ENCODE measurements around the gene NR3C1.

DNA sequence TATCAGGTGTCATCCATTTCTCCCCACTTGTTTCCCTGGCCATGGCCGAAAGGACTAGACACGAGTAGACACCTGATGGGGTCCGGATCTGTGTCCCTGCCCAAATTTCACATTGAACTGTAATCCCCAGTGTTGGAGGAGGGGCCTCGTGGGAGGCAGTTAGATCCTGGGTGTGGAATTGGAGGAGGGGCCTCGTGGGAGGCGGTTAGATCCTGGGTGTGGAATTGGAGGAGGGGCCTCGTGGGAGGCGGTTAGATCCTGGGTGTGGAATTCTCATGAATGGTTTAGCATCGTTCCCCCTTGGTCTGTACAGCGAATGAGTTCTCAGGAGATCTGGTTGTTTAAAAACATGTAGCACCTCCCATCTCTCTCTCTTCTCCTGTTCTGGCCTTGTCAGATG, 165.8 kb downstream of the NR3C1 start:
- TF ChIP-seq POLR2AphosphoS5 (IDR thresholded peaks at IDR 0.05) (no peak), EP300 (conservative IDR thresholded peaks at IDR 0.05; ENCODE audit: poor library complexity, severe bottlenecking) (no peak), RAD21 (conservative IDR thresholded peaks at IDR 0.05) (no peak), SMC3 (conservative IDR thresholded peaks at IDR 0.05; ENCODE audit: poor library complexity) (no peak)
- TF ChIP-seq, protein P1, sequence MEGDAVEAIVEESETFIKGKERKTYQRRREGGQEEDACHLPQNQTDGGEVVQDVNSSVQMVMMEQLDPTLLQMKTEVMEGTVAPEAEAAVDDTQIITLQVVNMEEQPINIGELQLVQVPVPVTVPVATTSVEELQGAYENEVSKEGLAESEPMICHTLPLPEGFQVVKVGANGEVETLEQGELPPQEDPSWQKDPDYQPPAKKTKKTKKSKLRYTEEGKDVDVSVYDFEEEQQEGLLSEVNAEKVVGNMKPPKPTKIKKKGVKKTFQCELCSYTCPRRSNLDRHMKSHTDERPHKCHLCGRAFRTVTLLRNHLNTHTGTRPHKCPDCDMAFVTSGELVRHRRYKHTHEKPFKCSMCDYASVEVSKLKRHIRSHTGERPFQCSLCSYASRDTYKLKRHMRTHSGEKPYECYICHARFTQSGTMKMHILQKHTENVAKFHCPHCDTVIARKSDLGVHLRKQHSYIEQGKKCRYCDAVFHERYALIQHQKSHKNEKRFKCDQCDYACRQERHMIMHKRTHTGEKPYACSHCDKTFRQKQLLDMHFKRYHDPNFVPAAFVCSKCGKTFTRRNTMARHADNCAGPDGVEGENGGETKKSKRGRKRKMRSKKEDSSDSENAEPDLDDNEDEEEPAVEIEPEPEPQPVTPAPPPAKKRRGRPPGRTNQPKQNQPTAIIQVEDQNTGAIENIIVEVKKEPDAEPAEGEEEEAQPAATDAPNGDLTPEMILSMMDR (IDR thresholded peaks at IDR 0.05; ENCODE audit: poor library complexity, severe bottlenecking), result no peak

Measured in neural cell (in vitro differentiated cells).